ENCODE measurements around the gene GTPBP4. TPM values are rescaled to one million over a fixed set of nuclear protein-coding genes. Genes with fewer than 3 reads are reported as not detected.

Gene GTPBP4
- polyA plus RNA-seq, 2 of the 4 experiments (the other 2 are of a cell fraction), result 67.8 to 104 TPM

GRCh38 chr10:1068380-1069361 lies 80.4 kb downstream of the GTPBP4 start:
- peak; percentile 18 for FAIRE-seq
- WGBS (ENCODE audit: missing lambda C conversion rate), result 82% methylated on average over 10 of the region's 10 CpGs
- DNase-seq (ENCODE audit: low read depth in 1 of 2, low spot score in 1 of 2), result no peak

More at GRCh38 chr10:1068380-1069361, 80.4 kb downstream of the GTPBP4 start:
- no peak for ATAC-seq
- CTCF ChIA-PET, result no interaction called here
- no peak overlapping the region for H3K27ac ChIP-seq
- H3K4me1 ChIP-seq, result no peaks in the 10 kb centered on the region
- TF ChIP-seq, protein P1, sequence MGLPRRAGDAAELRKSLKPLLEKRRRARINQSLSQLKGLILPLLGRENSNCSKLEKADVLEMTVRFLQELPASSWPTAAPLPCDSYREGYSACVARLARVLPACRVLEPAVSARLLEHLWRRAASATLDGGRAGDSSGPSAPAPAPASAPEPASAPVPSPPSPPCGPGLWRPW (IDR thresholded peaks at IDR 0.05), result no peak
- TF ChIP-seq ZNF302 (CRISPR knock-in tag; IDR thresholded peaks at IDR 0.05) (no peak), HOXB5 (CRISPR knock-in tag; IDR thresholded peaks at IDR 0.05) (no peak), TP53 (CRISPR knock-in tag; IDR thresholded peaks at IDR 0.05) (no peak), MAFK (IDR thresholded peaks at IDR 0.05; ENCODE audit: partially characterized antibody) (no peak), ZFP36 (IDR thresholded peaks at IDR 0.05; ENCODE audit: borderline replicate concordance, partially characterized antibody) (no peak), EP300 (IDR thresholded peaks at IDR 0.05) (no peak)
- TF ChIP-seq, protein P2, sequence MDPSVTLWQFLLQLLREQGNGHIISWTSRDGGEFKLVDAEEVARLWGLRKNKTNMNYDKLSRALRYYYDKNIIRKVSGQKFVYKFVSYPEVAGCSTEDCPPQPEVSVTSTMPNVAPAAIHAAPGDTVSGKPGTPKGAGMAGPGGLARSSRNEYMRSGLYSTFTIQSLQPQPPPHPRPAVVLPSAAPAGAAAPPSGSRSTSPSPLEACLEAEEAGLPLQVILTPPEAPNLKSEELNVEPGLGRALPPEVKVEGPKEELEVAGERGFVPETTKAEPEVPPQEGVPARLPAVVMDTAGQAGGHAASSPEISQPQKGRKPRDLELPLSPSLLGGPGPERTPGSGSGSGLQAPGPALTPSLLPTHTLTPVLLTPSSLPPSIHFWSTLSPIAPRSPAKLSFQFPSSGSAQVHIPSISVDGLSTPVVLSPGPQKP (IDR thresholded peaks at IDR 0.05; ENCODE audit: low read depth, low read length), result no peak
- POLR2A ChIA-PET, result no interaction called here
- no peaks in the 10 kb centered on the region for H3K9me3 ChIP-seq
- H3K4me3 ChIP-seq, result no peak overlapping the region
- H3K4me2 ChIP-seq, result no peak overlapping the region

Other genes starting within 250 kb of the GTPBP4 start
- 53.7 and 54.2 TPM in 2 replicates for gene LARP4B, start 56.7 kb upstream of the GTPBP4 start, polyA plus RNA-seq (2011; rRNA removed)
- gene LARP4B, start 56.7 kb upstream of the GTPBP4 start, polyA plus RNA-seq (2017; fragmentation: RNase III; extraction: RNeasy Plus Mini Kit Qiagen cat#74134 plus additional on column Dnase treatment), result 25.5 to 26.9 TPM (median 26.4 TPM) in 3 replicates
- not detected in 2 replicates for gene IDI2, start 37.4 kb downstream of the GTPBP4 start, polyA plus RNA-seq (2011; rRNA removed)
- not detected in 3 replicates for gene IDI2, start 37.4 kb downstream of the GTPBP4 start, polyA plus RNA-seq (2017; fragmentation: RNase III; extraction: RNeasy Plus Mini Kit Qiagen cat#74134 plus additional on column Dnase treatment)
- gene IDI1, start 60.7 kb downstream of the GTPBP4 start, polyA plus RNA-seq (2011; rRNA removed), result 38.2 and 55.8 TPM in 2 replicates
- 42.4 to 65.0 TPM (median 57.1 TPM) in 3 replicates for gene IDI1, start 60.7 kb downstream of the GTPBP4 start, polyA plus RNA-seq (2017; fragmentation: RNase III; extraction: RNeasy Plus Mini Kit Qiagen cat#74134 plus additional on column Dnase treatment)
- 7.1 and 7.3 TPM in 2 replicates for gene WDR37, start 68.0 kb downstream of the GTPBP4 start, polyA plus RNA-seq (2011; rRNA removed)
- 5.6 to 6.2 TPM (median 5.9 TPM) in 3 replicates for gene WDR37, start 68.0 kb downstream of the GTPBP4 start, polyA plus RNA-seq (2017; fragmentation: RNase III; extraction: RNeasy Plus Mini Kit Qiagen cat#74134 plus additional on column Dnase treatment)